Gastrocnemius medialis (tissue), 4 donors: ENCODE measurements around the gene AGTPBP1.

Experiments
- CTCF ChIP-seq, 5 experiments: fragments of 450-650 bp in 3 of 5; fragments of 200-600 bp in 2 of 5; sonication (generic) in 2 of 5; IDR thresholded peaks in 4 of 5; conservative IDR thresholded peaks in 1 of 5; 1 replicate in 4 of 5; 2 replicates in 1 of 5; pipeline ENCODE4 v1.5.1; 2016 to 2019; ENCODE audit warnings: antibody characterized with exemption in 5 of 5, mild to moderate bottlenecking in 3 of 5, moderate library complexity in 3 of 5
- POLR2A ChIP-seq, 2 donors: fragments of 450-650 bp; IDR thresholded peaks; one replicate each; pipeline ENCODE4 v1.6.1; 2017; ENCODE audit warnings: antibody characterized with exemption in 2 of 2, mild to moderate bottlenecking in 2 of 2, moderate library complexity in 2 of 2

GRCh38 chr9:85516455-85516854 is 225.3 kb downstream of the AGTPBP1 start:
- TF ChIP-seq CTCF (IDR thresholded peaks at IDR 0.05 in 4 of 5, conservative IDR thresholded peaks at IDR 0.05 in 1 of 5) (no peak), POLR2A (IDR thresholded peaks at IDR 0.05) (no peak)
